Choroid plexus epithelial cell (primary cell): ENCODE data around the gene CSTPP1.
"Not testable (repeated sequence)": the region's sequence is repeated elsewhere in the genome, so short reads cannot be mapped to it uniquely, and the experiment has no call there.

Experiments used
- DNase-seq: peaks from one replicate; pipeline ENCODE4 v3.0.0-alpha.2; 2010; ENCODE audit warnings: low read depth
- H3K4me3 ChIP-seq: 2 replicates; pipeline ENCODE4 v1.5.1; 2011; ENCODE audit warnings: low read depth, mild to moderate bottlenecking, control low read depth, low read length, moderate library complexity
- TF ChIP-seq, protein P1 (sequence below): conservative IDR thresholded peaks from 2 replicates; pipeline ENCODE4 v1.5.1; 2011; ENCODE audit warnings: low read depth, mild to moderate bottlenecking, control low read depth, inconsistent platforms, low read length, moderate library complexity

The CSTPP1 gene

DNA sequence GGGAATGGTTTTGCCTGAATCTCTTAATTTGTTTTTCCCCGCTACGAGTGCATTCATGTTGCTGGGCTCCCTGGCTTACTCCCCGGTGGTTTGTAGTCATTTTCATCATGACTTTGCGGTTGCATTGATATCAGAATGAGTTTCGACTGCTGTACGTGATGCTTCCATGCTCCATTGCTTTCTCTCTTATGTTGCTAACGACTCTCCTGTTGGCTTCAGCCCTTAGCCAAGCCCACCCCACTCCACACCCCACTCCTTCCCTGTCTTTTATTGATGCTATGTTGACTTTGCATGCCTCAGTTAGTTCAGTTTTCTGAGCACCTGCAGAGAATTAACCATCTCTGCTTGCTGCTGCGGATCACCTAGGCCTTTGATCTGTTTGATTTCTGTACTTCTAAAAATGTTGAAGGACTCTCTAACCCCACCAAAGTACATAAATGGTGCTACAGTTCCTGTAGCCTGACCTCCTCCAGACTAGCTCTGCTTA, 174.8 kb downstream of the CSTPP1 start:
- TF ChIP-seq, protein P1, sequence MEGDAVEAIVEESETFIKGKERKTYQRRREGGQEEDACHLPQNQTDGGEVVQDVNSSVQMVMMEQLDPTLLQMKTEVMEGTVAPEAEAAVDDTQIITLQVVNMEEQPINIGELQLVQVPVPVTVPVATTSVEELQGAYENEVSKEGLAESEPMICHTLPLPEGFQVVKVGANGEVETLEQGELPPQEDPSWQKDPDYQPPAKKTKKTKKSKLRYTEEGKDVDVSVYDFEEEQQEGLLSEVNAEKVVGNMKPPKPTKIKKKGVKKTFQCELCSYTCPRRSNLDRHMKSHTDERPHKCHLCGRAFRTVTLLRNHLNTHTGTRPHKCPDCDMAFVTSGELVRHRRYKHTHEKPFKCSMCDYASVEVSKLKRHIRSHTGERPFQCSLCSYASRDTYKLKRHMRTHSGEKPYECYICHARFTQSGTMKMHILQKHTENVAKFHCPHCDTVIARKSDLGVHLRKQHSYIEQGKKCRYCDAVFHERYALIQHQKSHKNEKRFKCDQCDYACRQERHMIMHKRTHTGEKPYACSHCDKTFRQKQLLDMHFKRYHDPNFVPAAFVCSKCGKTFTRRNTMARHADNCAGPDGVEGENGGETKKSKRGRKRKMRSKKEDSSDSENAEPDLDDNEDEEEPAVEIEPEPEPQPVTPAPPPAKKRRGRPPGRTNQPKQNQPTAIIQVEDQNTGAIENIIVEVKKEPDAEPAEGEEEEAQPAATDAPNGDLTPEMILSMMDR: no peak
- H3K4me3 ChIP-seq: no peak overlapping the region
- DNase-seq: no peak

- not testable (repeated sequence) for DNase-seq, H3K4me3 ChIP-seq
These were observed 176.4 kb downstream of the CSTPP1 start for GRCh38 chr11:47112941-47113340.

DNA sequence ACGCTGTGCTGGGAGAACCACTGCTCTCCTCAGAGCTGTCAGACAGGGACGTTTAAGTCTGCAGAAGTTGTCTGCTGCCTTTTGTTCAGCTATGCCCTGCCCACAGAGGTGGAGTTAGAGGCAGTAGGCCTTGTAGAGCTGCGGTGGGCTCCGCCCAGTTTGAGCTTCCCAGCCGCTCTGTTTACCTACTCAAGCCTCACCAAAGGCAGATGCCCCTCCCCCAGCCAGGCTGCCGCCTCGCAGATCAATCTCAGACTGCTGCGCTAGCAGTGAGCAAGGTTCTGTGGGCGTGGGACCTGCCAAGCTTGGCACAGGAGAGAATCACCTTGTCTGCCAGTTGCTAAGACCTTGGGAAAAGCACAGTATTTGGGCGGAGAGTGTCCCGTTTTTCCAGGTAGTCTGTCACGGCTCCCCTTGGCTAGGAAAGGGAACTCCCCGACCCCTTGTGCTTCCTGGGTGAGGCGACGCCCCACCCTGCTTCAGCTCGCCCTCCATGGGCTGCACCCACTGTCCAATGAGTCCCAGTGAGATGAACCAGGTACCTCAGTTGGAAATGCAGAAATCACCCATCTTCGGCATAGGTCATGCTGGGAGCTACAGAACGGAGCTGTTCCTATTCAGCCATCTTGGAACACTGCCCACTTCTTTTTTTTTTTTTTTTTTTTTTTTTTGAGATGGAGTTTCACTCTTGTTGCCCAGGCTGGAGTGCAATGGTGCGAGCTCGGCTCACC, 182.6 kb downstream of the CSTPP1 start:
- DNase-seq, H3K4me3 ChIP-seq: not testable (repeated sequence)

DNA sequence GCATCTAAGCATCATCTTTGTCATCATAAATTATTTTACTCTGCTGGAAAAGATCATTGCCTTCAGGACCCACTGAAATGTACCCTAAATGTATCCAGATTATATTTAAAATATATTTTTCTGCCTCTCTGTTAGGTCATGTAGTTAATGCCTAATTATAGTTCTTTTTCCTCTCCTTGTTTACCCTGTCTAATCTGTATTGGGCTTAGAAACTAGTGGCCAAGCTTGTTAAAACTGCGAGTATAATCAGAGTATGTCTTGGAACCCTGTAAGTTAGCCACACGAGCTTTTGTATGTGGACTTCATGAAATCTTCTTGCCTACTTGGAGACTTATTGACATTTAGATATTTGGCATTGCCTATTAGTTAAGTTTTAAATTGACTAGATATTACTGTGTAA, 184.5 kb downstream of the CSTPP1 start:
- no peak for DNase-seq
- TF ChIP-seq, protein P1: no peak
- no peak overlapping the region for H3K4me3 ChIP-seq

GRCh38 chr11:47121731-47122130, 185.2 kb downstream of the CSTPP1 start:
- no peak for DNase-seq
- TF ChIP-seq, protein P1: no peak
- H3K4me3 ChIP-seq: no peak overlapping the region

DNA sequence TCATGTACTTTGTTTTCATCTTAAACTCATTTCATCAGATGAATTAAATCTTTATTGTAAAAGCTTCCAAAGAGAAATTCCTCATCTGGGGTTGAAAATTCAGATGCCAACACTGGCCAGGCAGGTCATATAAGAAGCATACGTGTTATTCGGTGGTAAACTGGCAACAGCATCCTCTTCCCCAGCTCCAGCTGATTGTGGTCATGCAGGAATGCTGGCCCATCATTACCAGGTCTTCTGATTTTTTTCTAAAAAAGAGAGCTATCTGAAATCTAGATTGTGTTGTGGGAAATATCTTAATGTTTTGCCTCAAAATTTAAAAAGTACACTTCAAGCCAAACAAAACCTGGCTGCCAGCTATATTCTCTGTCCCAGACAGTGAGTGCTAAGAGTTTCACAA, 186.5 kb downstream of the CSTPP1 start:
- TF ChIP-seq, protein P1: no peak
- DNase-seq: no peak
- H3K4me3 ChIP-seq: no peak overlapping the region

DNA sequence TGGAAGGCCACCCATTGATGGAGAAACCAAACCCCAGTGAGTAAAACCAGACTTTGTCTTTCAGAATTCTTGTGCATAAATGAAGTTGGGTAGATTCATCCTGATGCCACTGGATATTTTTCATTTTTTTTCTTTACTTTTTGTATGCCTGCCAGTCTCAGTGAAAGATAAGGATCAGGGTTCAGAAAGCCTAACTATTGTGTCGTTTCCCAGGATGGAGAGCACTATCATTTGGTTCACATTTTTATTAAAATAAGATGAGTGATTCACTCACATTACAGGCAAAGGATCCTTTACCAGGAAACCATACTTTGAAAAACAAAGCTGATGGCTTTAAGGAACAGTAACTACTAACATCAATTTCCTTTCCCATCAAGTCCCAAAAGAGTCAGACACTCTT, 188.1 kb downstream of the CSTPP1 start:
- TF ChIP-seq, protein P1: no peak
- H3K4me3 ChIP-seq: no peak overlapping the region
- no peak for DNase-seq

- H3K4me3 ChIP-seq: no peak overlapping the region
- TF ChIP-seq, protein P1: no peak
- DNase-seq: no peak
These were observed 188.5 kb downstream of the CSTPP1 start for GRCh38 chr11:47125083-47125482.
